Activated CD4-positive, alpha-beta T cell treated with anti-CD3 and anti-CD28 coated beads for 48 hours (primary cell): ENCODE measurements around the gene SMIM35.
"Not testable (repeated sequence)": the region's sequence is repeated elsewhere in the genome, so short reads cannot be mapped to it uniquely, and the experiment has no call there.

Source experiments
- DNase-seq: peaks from one replicate; pipeline ENCODE4 v3.0.0-alpha.2; 2020

SMIM35 gene

GRCh38 chr11:118079491-118079890 is 7.3 kb downstream of the SMIM35 start:
- no peak for DNase-seq

- no peak for DNase-seq
Measured at GRCh38 chr11:118078911-118079411, 7.8 kb downstream of the SMIM35 start.

GRCh38 chr11:118076754-118077281 is 9.9 kb downstream of the SMIM35 start, which contains the start of gene TMPRSS4:
Gene TMPRSS4 (plus strand): TSS chr11:118077078. CDS start chr11:118077303, 225 bp downstream.
- no peak for DNase-seq

- DNase-seq, result no peak
Measured at GRCh38 chr11:118074785-118075184, 12.0 kb downstream of the SMIM35 start.

- no peak for DNase-seq
Measured at GRCh38 chr11:118074091-118074685, 12.6 kb downstream of the SMIM35 start.

GRCh38 chr11:118073554-118073953 is 13.2 kb downstream of the SMIM35 start:
- no peak for DNase-seq

- DNase-seq, result no peak
Measured at GRCh38 chr11:118071416-118072030, 15.2 kb downstream of the SMIM35 start.

GRCh38 chr11:118068945-118069612 is 17.7 kb downstream of the SMIM35 start:
- DNase-seq, result no peak

GRCh38 chr11:118068206-118068944 is 18.4 kb downstream of the SMIM35 start:
- no peak for DNase-seq

GRCh38 chr11:118067006-118067405 is 19.8 kb downstream of the SMIM35 start:
- DNase-seq, result no peak

- DNase-seq, result no peak
Measured at GRCh38 chr11:118065384-118065783, 21.4 kb downstream of the SMIM35 start.

GRCh38 chr11:118064956-118065355 is 21.8 kb downstream of the SMIM35 start:
- no peak for DNase-seq

GRCh38 chr11:118062631-118063030 is 24.1 kb downstream of the SMIM35 start:
- DNase-seq, result not testable (repeated sequence)

- DNase-seq, result not testable (repeated sequence)
Measured at GRCh38 chr11:118062181-118062580, 24.6 kb downstream of the SMIM35 start.

- no peak for DNase-seq
Measured at GRCh38 chr11:118061586-118062125, 25.1 kb downstream of the SMIM35 start.

- no peak for DNase-seq
Measured at GRCh38 chr11:118060869-118061268, 25.9 kb downstream of the SMIM35 start.

GRCh38 chr11:118060081-118060661 is 26.6 kb downstream of the SMIM35 start:
- no peak for DNase-seq

- DNase-seq, result no peak
Measured at GRCh38 chr11:118059246-118059940, 27.4 kb downstream of the SMIM35 start.

GRCh38 chr11:118058311-118059245 is 28.2 kb downstream of the SMIM35 start:
- DNase-seq, result no peak
